Common myeloid progenitor, CD34-positive (primary cell): Measurements from ENCODE around the gene CCDC69. TPM values are rescaled to one million over a fixed set of nuclear protein-coding genes. Genes with fewer than 3 reads are reported as not detected.
A peak's percentile ranks its signal among the peaks of the same experiment; 100 is the strongest.

Experiments used
- CTCF ChIA-PET: fragments of 350-600 bp; sonication (Branson Sonifier 250); formaldehyde crosslinking; loops from one replicate; lab custom pipeline; 2021; ENCODE audit warnings: antibody characterized with exemption; lab: Charles Lee
- POLR2A ChIA-PET: fragments of 350-600 bp; sonication (Branson Sonifier 250); formaldehyde crosslinking; loops from one replicate; lab custom pipeline; 2021; ENCODE audit warnings: antibody characterized with exemption; lab: Charles Lee
- DNase-seq, 3 donors: peaks; one replicate each; pipeline versions ENCODE4 v3.0.0 to v3.0.0-alpha.2; 2013
- H3K27ac ChIP-seq, 2 experiments: 1 replicate in 1 of 2; 2 replicates in 1 of 2; pipeline ENCODE4 v1.7.0; 2013; ENCODE audit warnings: inconsistent platforms in 2 of 2, low read length in 2 of 2, mild to moderate bottlenecking in 2 of 2, low read depth in 1 of 2, moderate library complexity in 1 of 2; ENCODE audit not compliant: severe bottlenecking in 2 of 2, insufficient read depth in 1 of 2, poor library complexity in 1 of 2
- H3K27me3 ChIP-seq, 5 experiments: replicated peaks in 2 of 5; 1 replicate in 3 of 5; 2 replicates in 2 of 5; pipeline versions ENCODE4 v1.6.1 to v1.7.0; 2013; ENCODE audit warnings: low read length in 4 of 5, mild to moderate bottlenecking in 2 of 5, moderate library complexity in 2 of 5, inconsistent platforms in 1 of 5; ENCODE audit not compliant: insufficient read depth in 5 of 5, control insufficient read depth in 4 of 5
- H3K36me3 ChIP-seq, 4 experiments: 1 replicate in 2 of 4; 2 replicates in 2 of 4; pipeline versions ENCODE4 v1.6.1 to v1.7.0; 2013; ENCODE audit warnings: low read length in 3 of 4, control low read depth in 1 of 4, mild to moderate bottlenecking in 1 of 4; ENCODE audit not compliant: control insufficient read depth in 4 of 4, insufficient read depth in 4 of 4
- H3K4me1 ChIP-seq, 4 experiments: 1 replicate in 3 of 4; 2 replicates in 1 of 4; pipeline versions ENCODE4 v1.6.1 to v1.7.1; 2013; ENCODE audit warnings: low read length in 3 of 4, mild to moderate bottlenecking in 3 of 4, control low read depth in 1 of 4, inconsistent platforms in 1 of 4, moderate library complexity in 1 of 4; ENCODE audit not compliant: control insufficient read depth in 4 of 4, insufficient read depth in 4 of 4; ENCODE audit errors: control extremely low read depth in 1 of 4
- H3K4me3 ChIP-seq, 7 experiments: 1 replicate in 4 of 7; 2 replicates in 3 of 7; pipeline versions ENCODE4 v1.5.1 to v1.7.0; 2013; ENCODE audit warnings: mild to moderate bottlenecking in 7 of 7, low read length in 6 of 7, moderate library complexity in 6 of 7, inconsistent platforms in 2 of 7, low read depth in 2 of 7, control low read depth in 1 of 7; ENCODE audit not compliant: insufficient read depth in 4 of 7, control insufficient read depth in 1 of 7; ENCODE audit errors: extremely low read depth in 1 of 7
- H3K9me3 ChIP-seq, 5 experiments: 1 replicate in 4 of 5; 2 replicates in 1 of 5; pipeline versions ENCODE4 v1.6.1 to v1.7.1; 2013; ENCODE audit warnings: low read length in 4 of 5, mild to moderate bottlenecking in 2 of 5, inconsistent platforms in 1 of 5, low read depth in 1 of 5, moderate library complexity in 1 of 5; ENCODE audit not compliant: control insufficient read depth in 4 of 5, insufficient read depth in 2 of 5; ENCODE audit errors: control extremely low read depth in 1 of 5
- WGBS: methylation state at CpG from one replicate; pipeline ENCODE4 v1.1.5; 2013; ENCODE audit not compliant: insufficient coverage; 5-methylcytosine and 5-hydroxymethylcytosine counted together
- polyA plus RNA-seq: library from polyadenylated mRNA; unstranded; fragments of 120-200 nt; gene quantifications from one replicate; pipeline ENCODE4 v1.2.1, GENCODE V29; 2013

The CCDC69 gene, protein sequence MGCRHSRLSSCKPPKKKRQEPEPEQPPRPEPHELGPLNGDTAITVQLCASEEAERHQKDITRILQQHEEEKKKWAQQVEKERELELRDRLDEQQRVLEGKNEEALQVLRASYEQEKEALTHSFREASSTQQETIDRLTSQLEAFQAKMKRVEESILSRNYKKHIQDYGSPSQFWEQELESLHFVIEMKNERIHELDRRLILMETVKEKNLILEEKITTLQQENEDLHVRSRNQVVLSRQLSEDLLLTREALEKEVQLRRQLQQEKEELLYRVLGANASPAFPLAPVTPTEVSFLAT
- 46.7 TPM for polyA plus RNA-seq

DNA sequence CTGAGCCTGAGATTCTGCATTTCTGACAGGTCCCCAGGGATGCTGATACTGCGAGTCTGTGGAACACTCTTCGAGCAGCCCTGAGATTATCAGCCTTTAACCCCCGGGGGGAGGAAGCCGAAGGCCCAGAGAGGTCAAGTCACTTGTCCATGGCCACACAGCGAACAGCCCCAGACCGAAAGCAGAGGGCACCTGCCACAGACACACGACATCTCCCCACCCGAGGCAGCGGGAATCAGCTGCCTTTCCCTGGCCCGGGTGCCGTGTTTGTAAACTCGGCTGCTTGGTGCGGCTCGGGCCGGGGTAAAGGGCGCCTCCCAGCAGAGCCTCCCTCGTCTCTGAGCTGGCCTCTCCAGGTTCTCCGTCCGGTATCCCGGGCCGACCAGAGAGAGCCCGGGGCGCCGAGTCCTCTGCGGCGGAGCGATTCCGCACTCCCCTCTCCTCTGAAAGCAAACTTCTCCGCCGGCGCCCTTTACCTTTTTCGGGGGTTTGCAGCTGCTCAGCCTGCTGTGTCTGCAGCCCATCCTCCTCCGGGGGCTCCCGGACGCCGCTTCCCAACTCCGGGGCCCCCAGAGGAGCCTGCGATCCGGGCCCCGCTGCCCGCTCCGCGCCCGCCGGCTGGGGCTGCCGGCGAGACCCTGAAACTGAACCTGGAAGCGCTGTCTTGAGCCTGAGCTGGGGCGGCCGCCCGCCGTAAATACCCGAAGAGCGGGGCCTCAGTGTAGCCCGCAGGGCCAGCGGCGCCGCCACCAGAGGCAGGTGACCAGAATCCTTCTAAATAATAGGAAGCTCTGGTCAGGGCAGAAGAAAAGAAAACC, at the start of gene CCDC69:
CCDC69 (minus strand) TSS at position 646 of the 818 bp plus-strand sequence; CDS start at position 524, 122 bp downstream.
- Histone ChIP-seq H3K4me3 (peak within 1 kb of the TSS; percentile 79 to 92 (median 89)), H3K9me3 (no peaks in the 10 kb centered on the region), H3K27me3 (no peaks in the 10 kb centered on the region), H3K36me3 (peaks cover 0 to 8% (median 0%) of the 10 kb centered on the region in 4 experiments), H3K27ac (peak within 1 kb of the TSS in 1 of 2 experiments; percentile 78), H3K4me1 (peaks cover 9 to 51% (median 39%) of the 10 kb centered on the region in 4 experiments)
- CTCF ChIA-PET: interaction anchor here (0.7 to 4.1 kb wide), 15 partner anchors 11 to 171 kb away, joined by 3 to 43 read pairs (median 5); partner anchors contain the start of gene GM2A
- peak; percentile 63 to 76 (median 63) for DNase-seq
- WGBS: under 1% methylated on average over 55 of the region's 58 CpGs
- POLR2A ChIA-PET: interaction anchor here (0.5 to 1.9 kb wide), 5 partner anchors 8 to 744 kb away, joined by 3 to 11 read pairs (median 6); no protein-coding TSS in a partner anchor

DNA sequence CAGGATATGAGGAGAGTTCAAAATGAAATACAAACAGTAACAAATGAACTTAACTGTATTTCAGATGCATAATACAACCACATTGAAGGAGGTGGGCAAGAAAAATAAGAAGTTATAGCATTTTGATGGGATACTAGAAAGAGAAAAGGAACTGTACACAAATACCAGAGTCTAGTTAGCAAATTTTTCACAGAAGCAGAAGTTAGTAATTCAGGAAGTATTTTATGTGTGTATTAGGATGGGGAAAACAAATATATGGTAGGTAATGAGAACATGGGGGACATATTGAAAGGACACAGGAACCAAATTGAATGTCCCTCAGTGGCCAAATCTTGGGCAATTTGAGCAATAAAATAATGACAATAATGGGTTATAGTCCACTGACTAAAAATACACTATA, 47.4 kb upstream of the CCDC69 start:
- peaks cover 2 to 27% (median 24%) of the 10 kb centered on the region in 4 experiments for H3K36me3 ChIP-seq
- POLR2A ChIA-PET: no interaction called here
- DNase-seq: peak in 2 of 3 donors; percentile 15 to 16
- H3K4me3 ChIP-seq: no peak overlapping the region
- peaks cover 0 to 2% (median 0%) of the 10 kb centered on the region in 5 experiments for H3K27me3 ChIP-seq
- H3K27ac ChIP-seq: no peak overlapping the region
- CTCF ChIA-PET: no interaction called here
- no peaks in the 10 kb centered on the region for H3K9me3 ChIP-seq
- H3K4me1 ChIP-seq: peaks cover 0 to 4% (median 0%) of the 10 kb centered on the region in 4 experiments

DNA sequence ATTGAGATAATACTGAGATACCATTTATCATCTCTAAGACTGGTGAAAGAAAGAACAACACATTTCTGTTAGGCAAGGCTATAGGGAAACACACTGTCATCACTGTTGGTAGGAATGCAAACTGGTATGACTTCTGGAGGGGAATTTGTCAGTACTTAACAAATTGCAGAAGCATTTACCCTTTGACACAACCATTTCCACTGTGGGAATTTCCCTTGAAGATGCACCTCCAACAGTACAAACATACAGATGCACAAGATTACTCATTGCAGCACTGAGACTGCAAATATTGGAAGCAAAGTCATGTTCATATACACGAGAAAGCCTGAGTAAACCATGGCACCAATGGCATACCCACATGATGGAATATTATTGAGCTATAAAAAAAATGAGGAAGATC, 46.7 kb upstream of the CCDC69 start:
- ChIA-PET POLR2A (no interaction called here), CTCF (no interaction called here)
- WGBS: 100% methylated on average over 1 of the region's 1 CpG

DNA sequence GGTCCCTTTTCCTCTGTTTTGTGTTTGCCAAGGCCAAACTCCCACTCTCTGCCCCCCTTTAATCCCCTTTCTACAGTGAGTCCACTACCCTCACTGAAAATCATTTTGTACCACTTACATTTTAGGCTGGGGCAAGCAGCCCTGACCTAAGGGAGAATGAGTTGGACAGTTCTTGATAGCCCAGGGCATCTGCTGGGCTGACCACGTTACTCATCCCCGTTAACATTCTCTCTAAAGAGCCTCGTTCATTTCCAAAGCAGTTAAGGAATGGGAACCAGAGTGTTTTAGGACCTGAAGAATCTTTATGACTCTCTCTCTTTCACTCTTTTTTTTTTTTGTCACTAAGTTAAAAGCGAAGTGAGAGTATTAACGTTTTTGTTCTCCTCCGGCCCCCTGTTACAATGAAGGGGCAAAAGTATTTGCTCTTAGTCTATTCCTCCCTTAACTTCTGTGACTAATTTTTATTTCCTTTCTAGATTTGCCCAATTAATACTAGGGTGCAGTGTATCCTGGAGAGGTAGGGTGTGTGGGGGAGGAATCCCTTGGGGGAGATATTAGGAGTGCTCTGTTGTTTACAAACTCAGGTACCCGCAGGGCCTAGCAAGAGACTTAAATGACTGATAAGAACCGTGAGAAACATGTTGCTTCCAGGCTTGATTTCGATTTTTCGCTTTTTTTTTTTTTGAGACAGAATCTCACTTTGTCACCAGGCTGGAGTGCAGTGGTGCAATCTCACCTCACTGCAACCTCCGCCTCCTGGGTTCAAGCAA, 43.8 kb upstream of the CCDC69 start:
- Histone ChIP-seq H3K27me3 (no peaks in the 10 kb centered on the region), H3K9me3 (no peaks in the 10 kb centered on the region), H3K36me3 (peaks cover 2 to 48% (median 34%) of the 10 kb centered on the region in 4 experiments), H3K4me3 (no peak overlapping the region), H3K4me1 (peaks cover 0 to 4% (median 0%) of the 10 kb centered on the region in 4 experiments), H3K27ac (no peak overlapping the region)
- 95% methylated on average over 8 of the region's 11 CpGs for WGBS
- ChIA-PET POLR2A (no interaction called here), CTCF (no interaction called here)
- no peak for DNase-seq

More for the DNA sequence above, 46.7 kb upstream of the CCDC69 start:
- Histone ChIP-seq H3K36me3 (peaks cover 2 to 28% (median 26%) of the 10 kb centered on the region in 4 experiments), H3K9me3 (no peaks in the 10 kb centered on the region), H3K4me3 (no peak overlapping the region), H3K27ac (no peak overlapping the region), H3K27me3 (peaks cover 0 to 2% (median 0%) of the 10 kb centered on the region in 5 experiments), H3K4me1 (peaks cover 0 to 4% (median 0%) of the 10 kb centered on the region in 4 experiments)
- DNase-seq: peak in 2 of 3 donors; percentile 11 to 29

DNA sequence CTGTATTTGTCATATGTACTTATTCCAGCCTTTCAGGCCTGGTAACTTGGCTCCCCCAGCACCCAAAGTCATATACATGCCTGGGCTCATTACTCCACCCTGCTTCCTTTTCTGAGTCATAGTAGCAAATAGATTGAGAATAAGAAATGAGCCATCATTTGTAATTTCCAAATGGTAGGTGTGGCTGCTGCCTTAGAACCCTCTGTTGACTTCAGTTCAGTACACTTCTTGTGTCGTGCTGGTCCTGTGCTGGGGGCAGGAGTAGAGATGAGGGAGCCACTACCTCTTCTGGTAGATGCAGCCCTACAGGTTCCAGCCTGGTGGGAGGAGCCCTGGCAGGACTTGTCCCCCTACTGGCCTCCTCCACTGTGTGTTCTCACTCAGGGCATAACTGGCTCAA, 40.2 kb upstream of the CCDC69 start:
- Histone ChIP-seq H3K27ac (no peak overlapping the region), H3K36me3 (peaks cover 9 to 53% (median 34%) of the 10 kb centered on the region in 4 experiments), H3K27me3 (no peaks in the 10 kb centered on the region), H3K4me1 (peaks cover 0 to under 1% (median 0%) of the 10 kb centered on the region in 4 experiments), H3K4me3 (no peak overlapping the region), H3K9me3 (no peaks in the 10 kb centered on the region)
- WGBS: 91% methylated on average over 1 of the region's 1 CpG
- DNase-seq: no peak
- ChIA-PET POLR2A (interaction anchor here (0.6 kb wide), 1 partner anchor 10 kb away, joined by 3 read pairs; no protein-coding TSS in a partner anchor), CTCF (no interaction called here)

DNA sequence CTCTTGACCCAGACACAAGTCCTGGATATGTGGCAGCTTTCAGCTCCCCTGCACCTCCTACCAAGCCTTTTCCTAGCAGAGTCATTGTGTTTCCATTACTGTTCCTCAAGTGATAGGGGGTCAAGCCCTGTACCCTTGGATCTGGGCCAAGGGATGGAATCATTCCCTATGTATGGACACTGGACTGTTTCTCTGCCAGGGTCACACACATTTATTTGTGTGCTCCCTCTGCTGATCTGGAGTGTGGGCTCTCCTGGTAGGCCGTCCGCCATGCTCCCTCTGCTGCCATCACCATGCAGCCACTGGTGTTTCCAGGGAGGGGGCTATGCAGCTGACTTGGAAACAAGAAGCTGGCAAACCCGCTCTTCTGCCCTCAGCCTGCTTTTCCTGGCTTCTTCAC, 38.6 kb upstream of the CCDC69 start:
- Histone ChIP-seq H3K27me3 (no peaks in the 10 kb centered on the region), H3K27ac (no peak overlapping the region), H3K9me3 (no peaks in the 10 kb centered on the region), H3K4me1 (peaks cover 0 to 15% (median 3%) of the 10 kb centered on the region in 4 experiments), H3K4me3 (no peak overlapping the region), H3K36me3 (peaks cover 9 to 47% (median 24%) of the 10 kb centered on the region in 4 experiments)
- DNase-seq: no peak
- 100% methylated on average over 3 of the region's 3 CpGs for WGBS
- ChIA-PET CTCF (no interaction called here), POLR2A (no interaction called here)
